Measurements from ENCODE around the gene CCDC57. TPM values are rescaled to one million over a fixed set of nuclear protein-coding genes. Genes with fewer than 3 reads are reported as not detected.

CCDC57 gene
- total and polyA plus RNA-seq, 8 donors, result 19.6 to 176 (median 25.4) TPM

DNA sequence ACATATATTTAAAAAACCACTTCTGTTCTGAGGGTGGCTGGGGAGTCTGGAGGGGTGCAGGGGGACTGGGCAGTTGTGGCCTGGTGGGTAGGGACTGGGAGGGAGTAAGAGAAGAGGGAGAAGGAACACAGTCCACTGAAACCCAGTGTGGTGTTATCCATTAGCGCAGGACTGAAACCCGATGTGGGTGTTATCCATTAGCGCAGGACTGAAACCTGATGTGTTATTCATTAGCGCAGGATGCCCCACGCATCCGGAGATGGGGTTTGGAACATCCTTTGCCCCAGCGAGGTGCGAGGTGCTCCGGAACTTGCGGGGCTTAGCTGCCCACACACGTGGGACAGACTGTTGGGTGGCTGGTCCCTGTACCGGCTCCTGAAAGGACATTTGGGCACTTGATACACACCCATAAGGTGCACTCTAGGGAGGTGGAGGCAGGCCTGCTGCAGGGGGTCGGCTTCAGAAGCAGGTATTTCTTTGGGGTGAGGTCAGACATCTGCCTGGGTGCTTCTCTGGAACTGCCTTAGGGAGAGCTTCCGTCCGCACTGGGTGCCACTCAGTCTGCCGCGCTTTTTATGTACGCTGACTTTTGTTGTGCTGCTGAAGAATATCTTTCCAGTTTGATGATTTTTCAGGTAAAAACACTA, 94.4 kb downstream of the CCDC57 start:
- peak overlapping the region in 3 of 4 donors; percentile 16 to 37 (median 28) for H3K27ac ChIP-seq
- DNase-seq (no peak), FAIRE-seq (no peak), ATAC-seq (peak in 1 of 4 donors; percentile 16)
- no peaks in the 10 kb centered on the region for H3K27me3 ChIP-seq
- no peaks in the 10 kb centered on the region for H3K36me3 ChIP-seq
- TF ChIP-seq, protein P1, sequence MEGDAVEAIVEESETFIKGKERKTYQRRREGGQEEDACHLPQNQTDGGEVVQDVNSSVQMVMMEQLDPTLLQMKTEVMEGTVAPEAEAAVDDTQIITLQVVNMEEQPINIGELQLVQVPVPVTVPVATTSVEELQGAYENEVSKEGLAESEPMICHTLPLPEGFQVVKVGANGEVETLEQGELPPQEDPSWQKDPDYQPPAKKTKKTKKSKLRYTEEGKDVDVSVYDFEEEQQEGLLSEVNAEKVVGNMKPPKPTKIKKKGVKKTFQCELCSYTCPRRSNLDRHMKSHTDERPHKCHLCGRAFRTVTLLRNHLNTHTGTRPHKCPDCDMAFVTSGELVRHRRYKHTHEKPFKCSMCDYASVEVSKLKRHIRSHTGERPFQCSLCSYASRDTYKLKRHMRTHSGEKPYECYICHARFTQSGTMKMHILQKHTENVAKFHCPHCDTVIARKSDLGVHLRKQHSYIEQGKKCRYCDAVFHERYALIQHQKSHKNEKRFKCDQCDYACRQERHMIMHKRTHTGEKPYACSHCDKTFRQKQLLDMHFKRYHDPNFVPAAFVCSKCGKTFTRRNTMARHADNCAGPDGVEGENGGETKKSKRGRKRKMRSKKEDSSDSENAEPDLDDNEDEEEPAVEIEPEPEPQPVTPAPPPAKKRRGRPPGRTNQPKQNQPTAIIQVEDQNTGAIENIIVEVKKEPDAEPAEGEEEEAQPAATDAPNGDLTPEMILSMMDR (IDR thresholded peaks at IDR 0.05), result no peak
- intact Hi-C loops (cut with DNase I), result no loop called here
- whole genome bisulfite sequencing, 2 donors, result 77 to 78% methylated on average over 18 of the region's 18 CpGs
- H3K4me3 ChIP-seq, result no peak overlapping the region
- H3K4me1 ChIP-seq, result no peaks in the 10 kb centered on the region
- no peaks in the 10 kb centered on the region for H3K9me3 ChIP-seq

DNA sequence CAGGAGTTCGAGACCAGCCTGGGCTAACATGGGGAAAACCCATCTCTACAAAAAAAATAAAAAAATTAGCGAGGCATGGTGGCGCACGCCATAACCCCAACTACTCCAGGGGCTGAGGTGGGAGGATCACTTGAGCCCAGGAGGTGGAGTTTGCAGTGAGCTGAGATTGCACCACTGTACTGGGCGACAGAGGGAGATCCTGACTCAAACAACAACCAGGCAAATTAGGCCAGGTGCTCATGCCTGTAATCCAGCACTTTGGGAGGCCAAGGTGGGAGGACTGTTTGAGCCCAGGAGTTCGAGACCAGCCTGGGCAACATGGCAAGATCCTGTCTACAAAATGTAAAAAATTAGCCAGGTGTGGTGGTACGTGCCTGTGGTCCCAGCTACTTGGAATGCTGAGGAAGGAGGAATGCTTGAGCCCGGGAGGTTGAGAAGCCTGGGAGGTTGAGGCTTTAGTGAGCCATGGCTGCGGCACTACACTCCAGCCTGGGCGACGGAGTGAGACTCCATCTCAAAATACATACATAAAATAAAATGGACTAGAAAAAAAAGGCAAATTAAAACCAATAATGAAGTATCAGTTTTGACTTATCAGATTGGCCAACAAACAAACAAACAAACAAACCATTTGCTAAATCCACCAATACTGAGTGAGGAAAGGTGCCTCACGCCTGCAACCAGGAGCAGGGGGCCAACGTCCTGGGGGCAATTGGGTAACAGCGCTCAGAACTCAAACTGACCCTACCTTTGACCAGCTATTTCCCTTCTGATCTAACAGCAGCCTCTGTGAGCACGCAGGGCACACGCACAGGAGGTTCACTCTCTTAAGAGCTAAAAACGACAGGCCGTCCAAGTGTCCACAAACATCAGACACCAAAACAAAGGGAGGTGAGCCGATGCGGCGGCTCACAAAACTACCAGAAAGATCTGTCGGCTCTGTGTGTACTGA, 95.2 kb downstream of the CCDC57 start:
- Histone ChIP-seq H3K9me3 (no peaks in the 10 kb centered on the region), H3K27ac (no peak overlapping the region), H3K27me3 (no peaks in the 10 kb centered on the region), H3K36me3 (no peaks in the 10 kb centered on the region), H3K4me3 (no peak overlapping the region), H3K4me1 (no peaks in the 10 kb centered on the region)
- TF ChIP-seq, protein P1 (IDR thresholded peaks at IDR 0.05), result no peak
- intact Hi-C loops (cut with DNase I), result no loop called here
- WGBS, 2 donors, result 87 to 91% methylated on average over 22 of the region's 22 CpGs
- FAIRE-seq, result no peak
- DNase-seq, result no peak
- no peak for ATAC-seq

DNA sequence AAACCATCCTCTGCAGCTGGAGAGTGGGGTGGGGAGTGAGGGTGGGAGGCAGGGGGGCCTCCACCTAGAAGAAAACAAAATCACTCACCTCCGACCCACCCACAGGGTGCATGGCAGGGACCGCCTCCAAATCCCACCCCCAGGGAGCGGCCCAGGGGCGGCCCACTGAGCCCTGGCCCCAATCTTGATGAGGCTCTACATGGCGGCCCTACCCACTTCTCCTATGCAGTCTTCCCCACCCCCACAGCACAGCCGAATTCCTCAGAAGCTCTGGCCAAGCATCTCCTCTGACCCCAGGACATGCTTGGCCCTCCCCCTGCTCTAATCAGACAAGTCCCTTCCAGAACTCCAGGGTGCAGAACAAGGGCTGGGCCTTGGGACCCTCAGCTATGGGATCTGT, 96.4 kb downstream of the CCDC57 start:
- Histone ChIP-seq H3K27ac (no peak overlapping the region), H3K36me3 (no peaks in the 10 kb centered on the region), H3K4me1 (no peaks in the 10 kb centered on the region), H3K9me3 (no peaks in the 10 kb centered on the region), H3K27me3 (no peaks in the 10 kb centered on the region), H3K4me3 (no peak overlapping the region)
- ATAC-seq (no peak), FAIRE-seq (no peak), DNase-seq (no peak)
- 81 to 90% methylated on average over 6 of the region's 6 CpGs for WGBS, 2 donors
- intact Hi-C loops (cut with DNase I), result no loop called here
- TF ChIP-seq, protein P1 (IDR thresholded peaks at IDR 0.05), result no peak

DNA sequence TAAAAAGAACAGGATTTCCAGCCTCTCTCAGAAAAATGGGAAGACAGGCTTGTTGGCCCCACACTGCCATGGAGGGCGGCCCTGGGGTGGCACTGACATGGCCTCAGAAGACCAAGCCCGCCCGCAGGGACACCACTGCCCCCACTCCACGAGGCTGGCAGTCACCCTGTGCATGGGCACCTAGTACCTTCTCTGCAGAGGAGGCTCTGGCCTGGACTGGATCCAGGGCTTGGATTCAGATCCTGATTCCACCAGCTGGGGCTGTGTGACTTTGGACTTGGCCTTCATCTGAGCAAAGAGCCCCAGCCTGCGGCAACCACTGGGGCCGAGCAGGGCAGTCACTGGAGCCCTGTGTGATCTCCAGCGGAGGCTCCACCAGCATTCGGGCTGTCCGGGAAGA, 97.8 kb downstream of the CCDC57 start:
- WGBS, 2 donors, result 94 to 95% methylated on average over 9 of the region's 9 CpGs
- DNase-seq, result peak in 1 of 6 donors; percentile 55
- no peaks in the 10 kb centered on the region for H3K4me1 ChIP-seq

More for the DNA sequence above, 97.8 kb downstream of the CCDC57 start:
- FAIRE-seq (no peak), ATAC-seq (no peak)
- H3K27me3 ChIP-seq, result no peaks in the 10 kb centered on the region
- intact Hi-C loops (cut with DNase I), result no loop called here
- H3K36me3 ChIP-seq, result no peaks in the 10 kb centered on the region
- no peak overlapping the region for H3K4me3 ChIP-seq
- H3K27ac ChIP-seq, result no peak overlapping the region
- H3K9me3 ChIP-seq, result no peaks in the 10 kb centered on the region
- TF ChIP-seq, protein P1 (IDR thresholded peaks at IDR 0.05), result no peak
